ENCODE measurements around the gene MSI2.

The MSI2 gene

GRCh38 chr17:57562184-57562698 lies 305.9 kb downstream of the MSI2 start:
- peaks cover 17 to 30% of the 10 kb centered on the region in 2 experiments for H3K4me1 ChIP-seq (ENCODE audit: control insufficient read depth in 1 of 2, insufficient read depth in 2 of 2, low read length in 2 of 2)
- H2AK5ac ChIP-seq (ENCODE audit: low read length), result no peak overlapping the region
- peaks cover 3% of the 10 kb centered on the region for H3K9me3 ChIP-seq (ENCODE audit: insufficient read depth, low read depth, low read length)
- no peak overlapping the region for H2AFZ ChIP-seq (ENCODE audit: insufficient read depth, low read length, poor library complexity)
- no peak overlapping the region for H3K14ac ChIP-seq (ENCODE audit: low read length)
- no peak overlapping the region for H3K4me3 ChIP-seq (ENCODE audit: low read depth, low read length)
- H3K4me2 ChIP-seq (ENCODE audit: low read length), result no peak overlapping the region
- no CpG with 5 or more reads among the region's 7 CpGs for WGBS (ENCODE audit: extremely low coverage, insufficient coverage, insufficient read length)
- no peak overlapping the region for H3K23ac ChIP-seq (ENCODE audit: low read length)
- H3K27ac ChIP-seq (ENCODE audit: low read depth, low read length), result no peak overlapping the region
- H2BK12ac ChIP-seq (ENCODE audit: low read length), result no peak overlapping the region
- H3K18ac ChIP-seq (ENCODE audit: low read length), result no peak overlapping the region
- H4K8ac ChIP-seq (ENCODE audit: low read depth, low read length), result no peak overlapping the region
- no peak overlapping the region for H3K4ac ChIP-seq (ENCODE audit: low read depth, low read length)
- DNase-seq, result no peak
- H3K79me2 ChIP-seq (ENCODE audit: control insufficient read depth, insufficient read depth, low read length, poor library complexity), result no peaks in the 10 kb centered on the region
- H4K91ac ChIP-seq (ENCODE audit: low read depth, low read length), result no peak overlapping the region
- H3K36me3 ChIP-seq (ENCODE audit: control insufficient read depth in 1 of 2, insufficient read depth in 2 of 2, low read length in 2 of 2), result peaks cover 4 to 7% of the 10 kb centered on the region in 2 experiments
- no peak overlapping the region for H2BK5ac ChIP-seq (ENCODE audit: low read depth, low read length, poor library complexity)
- no peak overlapping the region for H3K9ac ChIP-seq (ENCODE audit: low read length)
- H3K79me1 ChIP-seq (ENCODE audit: low read length), result no peaks in the 10 kb centered on the region
- no peaks in the 10 kb centered on the region for H3K27me3 ChIP-seq (ENCODE audit: insufficient read depth, low read length)
- no peak overlapping the region for H4K12ac ChIP-seq (ENCODE audit: low read depth, low read length)
- no peak overlapping the region for H2BK120ac ChIP-seq (ENCODE audit: insufficient read depth, low read length, poor library complexity)

GRCh38 chr17:57563958-57564357 lies 307.6 kb downstream of the MSI2 start:
- Histone ChIP-seq H3K4me2 (ENCODE audit: low read length) (no peak overlapping the region), H3K36me3 (ENCODE audit: control insufficient read depth in 1 of 2, insufficient read depth in 2 of 2, low read length in 2 of 2) (peaks cover 4 to 7% of the 10 kb centered on the region in 2 experiments), H4K8ac (ENCODE audit: low read depth, low read length) (no peak overlapping the region), H2BK12ac (ENCODE audit: low read length) (no peak overlapping the region), H2AFZ (ENCODE audit: insufficient read depth, low read length, poor library complexity) (no peak overlapping the region), H3K4me1 (ENCODE audit: control insufficient read depth in 1 of 2, insufficient read depth in 2 of 2, low read length in 2 of 2) (peaks cover 9 to 17% of the 10 kb centered on the region in 2 experiments), H3K79me2 (ENCODE audit: control insufficient read depth, insufficient read depth, low read length, poor library complexity) (no peaks in the 10 kb centered on the region), H3K14ac (ENCODE audit: low read length) (no peak overlapping the region), H3K27me3 (ENCODE audit: insufficient read depth, low read length) (no peaks in the 10 kb centered on the region), H3K9me3 (ENCODE audit: insufficient read depth, low read depth, low read length) (peaks cover 3% of the 10 kb centered on the region), H3K23ac (ENCODE audit: low read length) (no peak overlapping the region), H3K27ac (ENCODE audit: low read depth, low read length) (no peak overlapping the region), H2BK120ac (ENCODE audit: insufficient read depth, low read length, poor library complexity) (no peak overlapping the region), H3K9ac (ENCODE audit: low read length) (no peak overlapping the region), H3K4ac (ENCODE audit: low read depth, low read length) (no peak overlapping the region), H3K79me1 (ENCODE audit: low read length) (no peaks in the 10 kb centered on the region), H2AK5ac (ENCODE audit: low read length) (no peak overlapping the region), H3K18ac (ENCODE audit: low read length) (no peak overlapping the region), H4K91ac (ENCODE audit: low read depth, low read length) (no peak overlapping the region), H2BK5ac (ENCODE audit: low read depth, low read length, poor library complexity) (no peak overlapping the region), H3K4me3 (ENCODE audit: low read depth, low read length) (no peak overlapping the region), H4K12ac (ENCODE audit: low read depth, low read length) (no peak overlapping the region)
- WGBS (ENCODE audit: extremely low coverage, insufficient coverage, insufficient read length), result no CpG with 5 or more reads among the region's 8 CpGs
- DNase-seq, result no peak

- Histone ChIP-seq H3K79me1 (ENCODE audit: low read length) (no peaks in the 10 kb centered on the region), H2BK12ac (ENCODE audit: low read length) (no peak overlapping the region), H3K79me2 (ENCODE audit: control insufficient read depth, insufficient read depth, low read length, poor library complexity) (no peaks in the 10 kb centered on the region), H4K12ac (ENCODE audit: low read depth, low read length) (no peak overlapping the region), H2AK5ac (ENCODE audit: low read length) (no peak overlapping the region), H3K4me3 (ENCODE audit: low read depth, low read length) (no peak overlapping the region), H3K4me1 (ENCODE audit: control insufficient read depth in 1 of 2, insufficient read depth in 2 of 2, low read length in 2 of 2) (peaks cover 9 to 12% of the 10 kb centered on the region in 2 experiments), H2BK120ac (ENCODE audit: insufficient read depth, low read length, poor library complexity) (no peak overlapping the region), H3K14ac (ENCODE audit: low read length) (no peak overlapping the region), H3K36me3 (ENCODE audit: control insufficient read depth in 1 of 2, insufficient read depth in 2 of 2, low read length in 2 of 2) (peaks cover 4 to 6% of the 10 kb centered on the region in 2 experiments), H3K27ac (ENCODE audit: low read depth, low read length) (no peak overlapping the region), H2AFZ (ENCODE audit: insufficient read depth, low read length, poor library complexity) (no peak overlapping the region), H3K18ac (ENCODE audit: low read length) (no peak overlapping the region), H2BK5ac (ENCODE audit: low read depth, low read length, poor library complexity) (no peak overlapping the region), H4K8ac (ENCODE audit: low read depth, low read length) (no peak overlapping the region), H3K9me3 (ENCODE audit: insufficient read depth, low read depth, low read length) (peaks cover 3% of the 10 kb centered on the region), H4K91ac (ENCODE audit: low read depth, low read length) (no peak overlapping the region), H3K27me3 (ENCODE audit: insufficient read depth, low read length) (no peaks in the 10 kb centered on the region), H3K4me2 (ENCODE audit: low read length) (no peak overlapping the region), H3K23ac (ENCODE audit: low read length) (no peak overlapping the region), H3K9ac (ENCODE audit: low read length) (no peak overlapping the region), H3K4ac (ENCODE audit: low read depth, low read length) (no peak overlapping the region)
- WGBS (ENCODE audit: extremely low coverage, insufficient coverage, insufficient read length), result no CpG with 5 or more reads among the region's 6 CpGs
- peak; percentile 86 to 91 for DNase-seq
Observed at GRCh38 chr17:57565176-57565575, 308.9 kb downstream of the MSI2 start.

GRCh38 chr17:57566721-57567120 lies 310.4 kb downstream of the MSI2 start:
- Histone ChIP-seq H2BK120ac (ENCODE audit: insufficient read depth, low read length, poor library complexity) (no peak overlapping the region), H4K8ac (ENCODE audit: low read depth, low read length) (no peak overlapping the region), H3K4me3 (ENCODE audit: low read depth, low read length) (no peak overlapping the region), H3K9me3 (ENCODE audit: insufficient read depth, low read depth, low read length) (peaks cover 3% of the 10 kb centered on the region), H3K9ac (ENCODE audit: low read length) (no peak overlapping the region), H3K79me2 (ENCODE audit: control insufficient read depth, insufficient read depth, low read length, poor library complexity) (no peaks in the 10 kb centered on the region), H3K4me1 (ENCODE audit: control insufficient read depth in 1 of 2, insufficient read depth in 2 of 2, low read length in 2 of 2) (peaks cover 0 to 2% of the 10 kb centered on the region in 2 experiments), H3K36me3 (ENCODE audit: control insufficient read depth in 1 of 2, insufficient read depth in 2 of 2, low read length in 2 of 2) (peaks cover 0 to 7% of the 10 kb centered on the region in 2 experiments), H4K12ac (ENCODE audit: low read depth, low read length) (no peak overlapping the region), H3K4me2 (ENCODE audit: low read length) (no peak overlapping the region), H3K18ac (ENCODE audit: low read length) (no peak overlapping the region), H3K27ac (ENCODE audit: low read depth, low read length) (no peak overlapping the region), H2AFZ (ENCODE audit: insufficient read depth, low read length, poor library complexity) (no peak overlapping the region), H3K14ac (ENCODE audit: low read length) (no peak overlapping the region), H2BK5ac (ENCODE audit: low read depth, low read length, poor library complexity) (no peak overlapping the region), H3K27me3 (ENCODE audit: insufficient read depth, low read length) (no peaks in the 10 kb centered on the region), H3K79me1 (ENCODE audit: low read length) (no peaks in the 10 kb centered on the region), H4K91ac (ENCODE audit: low read depth, low read length) (no peak overlapping the region), H3K23ac (ENCODE audit: low read length) (no peak overlapping the region), H3K4ac (ENCODE audit: low read depth, low read length) (no peak overlapping the region), H2AK5ac (ENCODE audit: low read length) (no peak overlapping the region), H2BK12ac (ENCODE audit: low read length) (no peak overlapping the region)
- no CpG with 5 or more reads among the region's 9 CpGs for WGBS (ENCODE audit: extremely low coverage, insufficient coverage, insufficient read length)
- no peak for DNase-seq
